Ramos (cell line): Measurements from ENCODE around the gene DRD2.

Experiments
- in situ Hi-C: fragments of 300-500 bp; cut with MboI; formaldehyde crosslinking; loops from one replicate; pipeline ENCODE4 v1.14.3; 2022; ENCODE audit warnings: low sequenced_read_pairs; ENCODE audit not compliant: unreplicated experiment

Gene DRD2

GRCh38 chr11:113377681-113378412 lies 97.4 kb downstream of the DRD2 start:
- in situ Hi-C loops = no loop called here

GRCh38 chr11:113376156-113376555 lies 99.0 kb downstream of the DRD2 start:
- in situ Hi-C loops = no loop called here

GRCh38 chr11:113375402-113375801 lies 99.8 kb downstream of the DRD2 start:
- in situ Hi-C loops = no loop called here

GRCh38 chr11:113373981-113374560 lies 101.1 kb downstream of the DRD2 start:
- in situ Hi-C loops = no loop called here

GRCh38 chr11:113373306-113373705 lies 101.9 kb downstream of the DRD2 start:
- in situ Hi-C loops = no loop called here

GRCh38 chr11:113372309-113372708 lies 102.9 kb downstream of the DRD2 start:
- in situ Hi-C loops = no loop called here

GRCh38 chr11:113370634-113371033 lies 104.6 kb downstream of the DRD2 start:
- in situ Hi-C loops = no loop called here

- in situ Hi-C loops = no loop called here
These were observed 105.8 kb downstream of the DRD2 start for GRCh38 chr11:113369411-113369810.

- in situ Hi-C loops = no loop called here
These were observed 109.3 kb downstream of the DRD2 start for GRCh38 chr11:113365895-113366294.

- in situ Hi-C loops = no loop called here
These were observed 111.1 kb downstream of the DRD2 start for GRCh38 chr11:113363996-113364641.

GRCh38 chr11:113363406-113363805 lies 111.8 kb downstream of the DRD2 start:
- in situ Hi-C loops = no loop called here
